Epidermal melanocyte (primary cell): ENCODE results near the gene MUC22.
"Not testable (repeated sequence)": the region's sequence is repeated elsewhere in the genome, so short reads cannot be mapped to it uniquely, and the experiment has no call there.

Experiments used
- DNase-seq: peaks from one replicate; pipeline ENCODE4 v3.0.0; 2011; ENCODE audit warnings: low spot score; ENCODE audit not compliant: insufficient read length

Gene MUC22

DNA sequence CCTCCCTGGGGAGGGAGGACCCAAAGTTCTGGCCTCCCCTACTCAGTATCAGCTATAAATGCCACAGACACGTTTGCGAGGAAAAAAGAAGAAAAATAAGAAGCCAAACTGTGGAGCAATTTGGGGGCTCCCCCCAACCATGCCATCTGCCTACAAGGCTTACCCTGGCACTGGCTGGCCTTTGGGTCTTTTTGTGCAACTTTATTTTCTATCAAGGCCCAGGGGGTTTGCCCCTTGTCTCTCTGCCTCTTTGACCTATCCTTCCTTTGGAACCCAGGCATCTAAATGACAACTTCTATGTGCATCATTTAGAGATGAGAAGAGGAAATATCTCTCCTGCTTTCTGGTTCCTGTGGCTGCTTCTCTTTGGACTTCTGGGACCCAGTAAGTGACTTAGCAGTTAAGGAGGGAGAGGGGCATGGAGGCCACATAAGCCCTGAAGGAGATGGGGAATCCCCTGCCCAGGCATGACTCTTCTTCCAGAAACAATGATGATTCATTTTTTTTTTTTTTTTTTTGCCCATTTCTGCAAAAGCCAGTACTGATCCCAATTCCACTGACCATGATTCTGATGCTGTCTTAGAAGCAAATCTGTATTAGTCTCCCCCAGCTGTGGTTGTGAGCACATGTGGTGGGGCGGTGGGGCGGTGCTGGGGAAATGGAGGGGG, at the start of gene MUC22:
Gene MUC22, plus strand, starts transcription at position 82 of the 668 bp plus-strand sequence. Its CDS starts 233 bp downstream, at position 315.
- no peak for DNase-seq

DNA sequence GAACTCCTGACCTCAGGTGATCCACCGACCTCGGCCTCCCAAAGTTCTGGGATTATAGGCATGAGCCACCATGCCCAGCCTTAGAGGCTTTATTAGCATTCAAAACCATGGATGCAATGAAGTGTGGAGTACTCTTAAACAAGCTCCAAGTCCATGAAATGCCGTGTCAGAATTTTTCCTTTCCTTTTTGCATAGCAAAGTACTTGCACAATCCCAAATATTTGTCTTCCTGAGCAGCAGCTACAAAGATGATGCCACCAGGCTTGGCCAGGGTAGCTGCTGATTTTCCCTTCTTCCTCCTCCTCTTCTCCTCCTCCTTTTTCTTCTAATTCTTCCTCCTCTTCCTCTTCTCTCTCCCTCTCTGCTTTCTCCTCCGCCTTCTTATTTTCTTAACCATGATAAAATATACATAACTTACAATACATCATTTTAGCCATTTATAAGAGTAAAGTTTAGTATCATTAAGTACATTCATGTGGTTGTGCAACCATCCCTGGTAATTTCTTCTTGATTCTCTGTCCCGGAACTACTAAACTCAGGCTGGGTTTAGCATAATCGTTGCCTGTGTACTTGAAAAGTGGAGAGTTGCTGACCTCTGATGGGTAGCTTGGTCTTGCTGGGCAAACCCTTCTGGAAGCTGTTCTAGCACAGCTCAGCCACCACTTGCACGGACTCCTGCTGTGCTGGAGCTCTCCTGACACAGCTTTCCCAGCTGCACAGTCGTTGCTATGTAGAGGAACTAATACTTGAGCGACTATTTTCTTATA, 49.2 kb upstream of the MUC22 start:
- DNase-seq, result no peak

DNA sequence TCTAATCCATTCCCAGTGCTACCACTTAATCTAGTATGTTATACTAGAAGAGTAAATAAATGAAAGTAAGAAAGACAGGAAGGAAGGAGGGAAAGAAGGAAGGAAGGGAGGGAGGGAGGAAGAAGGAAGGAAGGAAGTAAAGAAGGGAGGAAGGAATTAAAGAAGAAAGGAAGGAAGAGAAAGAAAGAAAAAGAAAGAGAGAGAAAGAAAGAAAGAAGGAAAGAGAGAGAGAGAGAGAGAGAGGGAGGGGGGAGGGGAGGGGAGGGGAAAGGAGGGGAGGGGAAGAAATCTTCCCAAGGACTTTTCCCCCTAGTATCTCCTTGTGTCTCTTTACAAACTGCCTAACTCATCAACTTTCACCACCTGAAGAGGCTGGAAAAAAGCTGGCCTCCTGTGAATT, 47.6 kb upstream of the MUC22 start:
- DNase-seq, result no peak

DNA sequence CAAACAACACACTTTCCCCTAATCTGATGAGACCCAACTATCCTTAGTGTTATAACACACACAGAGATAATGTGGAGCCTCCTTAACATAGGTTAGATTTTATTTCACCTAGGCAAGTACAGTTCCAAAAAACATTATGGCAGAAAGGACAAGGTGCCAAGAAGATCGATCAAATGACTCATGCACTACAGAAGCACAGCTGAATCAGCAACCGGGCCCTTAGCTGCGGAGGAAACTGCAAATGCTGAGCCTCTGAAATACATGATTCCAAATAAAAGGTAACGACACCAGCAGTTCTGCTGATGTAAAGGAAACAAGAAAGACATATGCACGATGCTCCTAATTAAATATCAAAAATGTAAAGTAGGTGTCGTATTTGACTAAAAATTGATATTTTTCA, 46.6 kb upstream of the MUC22 start:
- DNase-seq, result no peak

DNA sequence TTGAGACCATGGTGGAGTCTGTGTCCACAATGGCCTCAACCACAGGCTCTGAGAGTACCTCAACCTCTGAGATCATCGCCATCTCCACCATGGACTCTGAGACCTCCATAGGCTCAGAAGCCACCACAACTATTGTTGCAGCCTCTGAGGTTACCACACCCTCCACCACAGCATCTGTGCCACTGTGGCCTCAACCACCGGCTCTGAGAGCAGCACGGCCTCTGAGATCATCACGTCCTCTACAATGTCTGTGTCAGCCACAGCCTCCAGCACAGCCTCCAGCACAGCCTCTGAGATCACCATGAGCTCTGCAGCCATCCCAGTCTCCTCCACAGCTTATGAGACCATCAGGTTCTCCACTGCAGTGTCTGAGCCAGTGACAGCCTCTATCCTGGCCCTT, 46.2 kb upstream of the MUC22 start:
- DNase-seq, result no peak

DNA sequence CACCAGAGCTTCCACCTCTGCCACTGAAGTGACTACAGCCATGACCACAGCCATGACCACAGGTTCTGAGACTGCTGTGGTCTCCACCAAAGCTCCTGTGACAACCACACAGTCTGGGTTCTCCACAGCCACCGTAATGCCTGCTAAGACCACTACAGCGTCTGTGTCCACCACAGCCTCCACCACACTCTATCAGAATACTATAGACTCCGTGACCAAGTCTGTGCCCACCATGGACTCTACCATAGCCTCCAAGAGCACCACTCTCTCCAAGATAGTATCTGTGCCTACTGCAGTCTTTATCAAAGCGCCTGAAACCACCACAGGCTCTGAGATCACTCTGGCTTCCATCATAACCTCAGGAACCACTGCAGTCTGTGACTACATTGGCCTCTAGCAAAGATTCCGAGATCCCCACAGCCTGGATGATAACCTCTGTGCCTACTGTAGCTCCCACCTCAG, 45.1 kb upstream of the MUC22 start:
- DNase-seq, result no peak

DNA sequence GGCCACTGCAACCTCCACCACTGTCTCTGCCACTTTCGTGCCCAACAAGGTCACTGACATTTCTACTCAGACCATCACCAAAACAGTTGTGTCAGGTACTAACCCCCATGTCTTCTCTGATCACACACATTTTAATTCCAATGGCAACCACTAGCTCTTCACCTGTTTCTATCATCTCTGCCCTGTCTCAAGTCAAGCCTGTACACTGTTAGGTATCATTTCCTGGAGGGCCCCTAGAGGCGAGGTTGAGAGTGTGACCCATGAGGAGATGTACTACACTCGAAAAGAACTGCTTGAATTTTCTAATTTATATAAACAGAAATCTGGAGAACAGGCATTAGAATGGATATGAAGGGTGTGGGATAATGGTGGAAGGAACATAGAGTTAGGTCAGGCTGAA, 44.1 kb upstream of the MUC22 start:
- DNase-seq, result no peak

DNA sequence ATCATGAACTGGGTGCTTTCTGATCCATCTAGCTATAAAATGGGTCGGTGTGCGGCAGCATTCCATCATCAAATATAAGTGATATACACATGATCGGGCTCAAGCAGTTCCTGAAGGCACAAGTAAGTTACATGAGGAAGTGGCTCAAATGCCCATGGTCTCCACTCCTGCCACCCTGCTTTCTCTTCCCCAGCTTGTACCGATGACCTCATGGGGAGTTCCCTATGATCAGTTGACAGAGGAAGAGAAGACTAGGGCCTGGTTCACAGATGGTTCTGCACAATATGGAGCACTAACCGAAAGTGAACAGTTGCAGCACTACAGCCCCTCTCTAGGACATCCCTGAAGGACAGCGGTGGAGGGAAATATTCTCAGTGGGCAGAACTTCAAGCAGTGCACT, 41.1 kb upstream of the MUC22 start:
- not testable (repeated sequence) for DNase-seq

DNA sequence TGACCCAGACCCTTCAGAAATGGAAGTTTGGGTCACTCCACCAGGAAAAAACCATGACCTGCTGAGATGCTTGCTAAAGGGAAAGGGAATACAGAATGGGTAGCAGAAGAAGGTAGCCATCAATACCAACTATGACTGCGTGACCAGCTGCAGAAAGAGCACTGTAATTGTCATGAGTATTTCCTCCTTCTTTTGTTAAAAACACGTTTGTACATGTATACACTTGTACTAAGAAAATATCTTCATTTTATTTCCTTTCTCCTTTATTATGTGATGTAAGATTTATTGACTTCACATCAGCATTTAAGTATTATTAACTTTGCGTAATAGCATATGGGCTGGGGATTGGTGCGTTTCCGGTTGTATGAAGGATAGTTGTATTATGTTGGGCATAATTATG, 39.3 kb upstream of the MUC22 start:
- DNase-seq, result no peak

DNA sequence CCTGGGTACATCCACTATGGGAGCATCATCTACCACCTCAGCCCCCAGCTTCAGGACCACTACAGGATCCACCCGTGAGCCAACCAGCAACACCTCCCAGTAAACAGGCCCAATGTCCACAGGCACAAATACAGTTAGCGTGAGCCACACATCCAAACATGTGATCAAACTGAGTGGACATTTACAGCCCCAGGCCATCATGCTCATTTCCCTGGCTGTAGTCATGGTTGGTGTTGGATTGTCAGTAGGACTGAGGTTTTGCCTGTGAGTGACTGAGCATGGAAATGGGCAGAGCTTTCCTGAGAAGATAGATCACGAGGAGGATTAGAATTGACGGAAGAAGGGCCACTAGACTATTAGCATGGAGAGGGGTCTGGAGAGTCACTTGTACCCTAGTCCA, 37.5 kb upstream of the MUC22 start:
- DNase-seq, result no peak

DNA sequence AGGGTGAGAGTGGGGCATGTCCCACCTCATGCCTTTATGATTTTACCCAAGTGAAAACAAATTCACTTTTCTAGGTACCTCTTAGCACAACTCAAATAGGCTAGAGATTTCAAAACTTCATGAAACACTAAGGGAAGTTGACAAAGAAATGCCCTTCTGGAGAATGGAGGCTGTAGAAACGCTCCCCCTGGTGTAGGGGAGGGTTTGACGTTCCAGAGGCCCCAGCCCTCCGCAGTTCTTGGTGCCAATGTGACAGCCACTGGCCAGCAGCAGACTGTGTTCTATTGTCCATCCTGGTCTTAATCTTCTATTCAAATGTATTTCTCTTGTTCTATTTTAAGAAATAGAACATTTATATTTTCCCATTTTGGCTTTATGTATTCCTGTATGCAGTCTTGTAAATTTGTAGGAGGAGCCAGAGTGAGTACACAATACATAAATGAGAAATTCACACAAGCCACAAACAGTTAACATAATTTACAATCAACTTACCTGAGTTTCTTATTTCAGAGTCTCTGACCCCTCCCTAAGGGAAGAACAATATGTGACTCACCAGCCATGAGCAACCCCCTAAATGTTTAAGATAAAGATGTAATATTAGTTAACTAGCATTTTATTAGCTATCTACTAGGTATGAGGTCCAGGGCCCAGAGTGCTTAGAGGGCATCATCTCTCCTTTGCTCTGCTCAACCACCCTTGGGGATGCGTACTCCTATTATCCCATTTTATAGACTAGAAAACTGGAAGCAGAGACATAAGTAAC, 35.6 kb upstream of the MUC22 start:
- no peak for DNase-seq

DNA sequence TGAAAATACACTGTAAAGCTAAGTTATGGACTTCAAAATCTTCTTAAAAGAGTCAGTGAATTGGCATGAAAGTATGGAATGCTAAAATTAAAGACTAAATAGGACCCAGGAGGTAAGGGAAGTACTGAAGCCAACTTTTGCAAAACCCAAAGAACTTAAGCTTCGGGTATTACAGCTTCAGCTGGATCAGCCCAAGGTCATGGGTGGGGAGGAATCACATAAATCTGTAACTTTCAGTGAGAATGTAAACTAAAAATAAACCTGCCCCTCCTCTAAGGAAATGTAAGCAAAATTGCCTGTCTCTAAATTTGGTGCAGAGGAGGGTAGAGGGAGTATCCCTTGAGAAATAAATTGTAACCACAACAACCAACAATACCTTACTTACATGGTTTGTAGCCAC, 31.1 kb upstream of the MUC22 start:
- DNase-seq, result no peak

DNA sequence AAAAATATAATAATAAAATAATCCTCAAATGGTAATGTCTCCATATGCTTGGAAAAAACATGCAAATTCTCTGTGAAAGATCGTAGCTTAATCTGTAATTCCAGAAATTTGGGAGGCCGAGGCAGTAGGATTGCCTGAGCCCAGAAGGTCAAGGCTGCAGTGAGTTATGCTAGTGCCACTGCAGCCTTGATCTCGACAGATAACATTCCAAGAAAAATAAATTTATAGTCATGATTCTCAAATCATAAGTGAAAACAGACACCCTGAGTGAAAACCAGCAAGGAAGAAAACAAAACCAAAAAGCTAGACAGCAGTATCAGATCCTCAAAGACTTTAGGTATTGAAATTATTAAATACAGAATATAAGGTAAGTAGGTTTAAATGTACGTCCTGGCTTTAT, 30.6 kb upstream of the MUC22 start:
- DNase-seq, result no peak

DNA sequence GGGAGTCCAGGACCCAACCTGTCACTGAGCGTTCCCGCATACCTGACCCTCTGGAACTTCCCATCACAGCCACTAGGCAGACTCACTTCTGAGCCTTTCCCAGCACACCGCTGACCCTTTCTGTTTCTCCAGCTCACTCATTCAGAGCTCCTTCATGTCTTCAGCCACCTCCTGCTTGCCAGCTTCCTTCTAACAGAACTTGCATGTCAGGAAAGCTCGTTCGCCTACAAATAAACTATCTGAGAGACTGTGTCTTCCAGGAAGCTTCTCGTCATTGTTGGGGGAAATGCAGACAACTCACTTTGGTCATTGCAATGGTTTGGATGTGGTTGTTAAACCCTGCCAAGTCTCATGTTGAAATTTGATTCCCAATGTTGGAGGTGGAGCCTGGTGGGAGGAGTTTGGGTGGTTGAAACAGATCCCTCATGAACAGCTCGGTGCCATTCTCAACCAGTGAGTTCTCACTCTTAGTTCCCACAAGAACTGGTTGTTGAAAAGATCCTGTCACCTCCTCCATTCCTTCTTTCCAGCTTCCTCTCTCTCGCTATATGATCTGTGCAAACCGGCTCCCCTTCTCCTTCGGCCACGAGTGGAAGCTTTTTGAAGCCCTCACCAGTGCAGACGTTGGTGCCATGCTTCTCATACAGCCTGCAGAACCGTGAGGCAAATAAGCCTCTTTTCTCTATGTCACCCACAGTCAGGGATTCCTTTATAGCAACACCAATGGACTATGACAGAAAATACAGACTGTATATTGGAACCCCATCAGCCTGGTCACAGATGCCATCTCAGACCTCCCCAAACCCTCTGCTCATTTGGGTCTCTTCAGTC, 28.1 kb upstream of the MUC22 start:
- DNase-seq, result no peak

DNA sequence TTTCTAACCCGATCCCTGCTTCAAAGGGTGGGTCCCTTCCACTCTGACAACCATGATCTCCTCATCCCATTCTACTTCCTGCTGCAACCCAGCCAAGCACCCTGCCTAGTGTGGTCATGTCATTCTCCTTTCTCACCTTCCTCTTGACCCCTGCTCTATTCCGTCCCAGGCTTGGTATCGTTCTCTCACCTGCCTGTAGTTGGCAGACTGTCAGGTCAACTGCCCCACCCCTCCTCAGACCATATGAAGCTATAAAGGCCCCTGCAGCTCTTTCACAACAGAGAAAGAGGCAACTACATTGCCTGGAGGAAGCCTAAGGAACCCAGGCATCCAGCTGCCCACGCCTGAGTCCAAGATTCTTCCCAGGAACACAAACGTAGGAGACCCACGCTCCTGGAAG, 26.8 kb upstream of the MUC22 start, which contains the start of gene MUC21:
Gene MUC21, plus strand, starts transcription at position 280 of the 400 bp plus-strand sequence. CDS start 241 bp downstream, outside the sequence.
- no peak for DNase-seq

DNA sequence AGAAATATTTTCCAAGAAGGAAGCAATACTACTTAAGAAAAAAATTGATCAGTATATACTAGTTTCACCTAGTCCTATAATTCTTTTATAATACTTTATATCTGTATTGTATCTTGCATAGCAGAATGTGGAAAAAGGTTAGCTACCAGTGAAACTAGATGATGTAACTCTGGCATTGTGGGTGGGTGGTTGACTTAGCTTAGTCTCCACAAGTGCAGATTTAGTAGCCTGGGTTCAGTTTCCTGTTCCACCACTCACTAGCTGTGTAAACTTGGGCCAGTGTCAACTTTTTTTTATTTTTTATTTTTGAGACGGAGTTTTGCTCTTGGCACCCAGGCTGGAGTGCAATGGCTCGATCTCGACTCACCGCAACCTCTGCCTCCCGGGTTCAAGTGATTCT, 24.8 kb upstream of the MUC22 start:
- DNase-seq, result no peak

DNA sequence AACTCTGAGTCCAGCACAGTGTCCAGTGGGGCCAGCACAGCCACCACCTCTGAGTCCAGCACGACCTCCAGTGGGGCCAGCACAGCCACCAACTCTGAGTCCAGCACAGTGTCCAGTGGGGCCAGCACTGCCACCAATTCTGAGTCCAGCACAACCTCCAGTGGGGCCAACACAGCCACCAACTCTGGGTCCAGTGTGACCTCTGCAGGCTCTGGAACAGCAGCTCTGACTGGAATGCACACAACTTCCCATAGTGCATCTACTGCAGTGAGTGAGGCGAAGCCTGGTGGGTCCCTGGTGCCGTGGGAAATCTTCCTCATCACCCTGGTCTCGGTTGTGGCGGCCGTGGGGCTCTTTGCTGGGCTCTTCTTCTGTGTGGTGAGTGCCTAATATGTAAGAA, 23.0 kb upstream of the MUC22 start:
- DNase-seq, result no peak

DNA sequence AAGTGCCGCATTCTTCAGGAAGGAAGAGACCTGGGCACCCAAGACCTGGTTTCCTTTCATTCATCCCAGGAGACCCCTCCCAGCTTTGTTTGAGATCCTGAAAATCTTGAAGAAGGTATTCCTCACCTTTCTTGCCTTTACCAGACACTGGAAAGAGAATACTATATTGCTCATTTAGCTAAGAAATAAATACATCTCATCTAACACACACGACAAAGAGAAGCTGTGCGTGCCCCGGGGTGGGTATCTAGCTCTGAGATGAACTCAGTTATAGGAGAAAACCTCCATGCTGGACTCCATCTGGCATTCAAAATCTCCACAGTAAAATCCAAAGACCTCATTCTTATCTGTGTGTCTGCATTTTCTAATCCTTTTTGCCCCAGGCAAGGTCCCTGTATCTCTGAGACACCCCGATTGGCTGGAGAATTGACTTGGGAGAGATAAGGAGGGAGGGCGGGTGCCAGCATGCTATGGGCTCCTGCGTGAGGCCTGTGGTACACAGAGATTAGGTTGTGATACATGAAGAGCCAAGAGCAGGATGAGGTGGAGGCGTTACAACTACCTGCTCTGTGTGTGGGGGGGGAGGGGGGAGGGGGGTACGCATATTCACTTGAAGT, 22.0 kb upstream of the MUC22 start:
- no peak for DNase-seq

DNA sequence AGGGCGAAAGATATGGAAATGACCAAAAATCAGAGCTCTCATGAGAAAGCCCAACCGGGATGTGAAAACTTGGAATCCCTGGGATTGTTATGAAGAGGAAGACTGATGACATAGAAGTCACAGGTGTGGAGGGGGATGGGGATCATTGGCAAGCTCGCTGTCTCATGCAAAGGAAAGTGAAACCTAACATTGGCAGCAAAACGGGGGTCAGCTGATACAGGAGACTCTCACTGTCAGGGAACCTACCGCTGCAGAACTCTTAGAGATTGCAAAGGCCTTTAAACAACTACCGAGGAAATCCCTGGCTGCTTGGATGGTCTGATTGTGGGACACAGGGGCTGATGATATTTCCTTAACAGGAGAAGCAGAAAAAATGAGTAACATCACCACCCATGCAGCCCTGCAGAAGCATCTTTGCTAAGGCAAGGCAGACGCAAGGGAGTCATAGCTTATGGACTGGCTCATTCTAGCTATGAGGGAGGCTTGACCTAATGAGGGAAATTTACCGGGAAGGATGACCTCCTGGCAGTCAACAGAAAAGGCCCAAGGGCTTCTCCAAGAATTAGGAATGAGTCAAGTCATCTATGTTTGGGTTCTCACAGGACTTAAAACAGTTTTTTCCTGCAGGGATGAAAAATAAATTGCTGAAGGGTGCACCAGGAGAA, 19.7 kb upstream of the MUC22 start:
- DNase-seq, result no peak

DNA sequence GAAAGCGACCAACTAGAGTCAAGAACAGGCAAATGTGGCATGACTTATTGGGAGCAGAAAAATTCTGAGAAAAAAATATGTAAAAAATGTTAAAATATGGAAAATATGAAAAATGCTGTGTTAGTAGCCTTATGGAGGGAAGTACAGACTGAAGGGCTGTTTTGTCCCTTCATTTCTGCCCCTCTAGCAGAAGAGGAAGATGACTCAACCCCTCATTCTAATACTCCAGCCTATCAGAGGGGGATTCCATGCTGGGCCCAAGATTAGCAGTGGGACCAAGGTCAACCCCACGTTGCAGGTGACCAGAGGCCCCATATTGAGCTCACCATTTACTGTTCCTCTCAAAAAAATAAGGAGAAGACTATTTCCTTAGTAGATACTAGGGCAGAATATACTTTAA, 18.4 kb upstream of the MUC22 start:
- no peak for DNase-seq
